Hepatocyte (in vitro differentiated cells): ENCODE results near the gene TTLL9.

ENCODE experiments used
- EZH2 ChIP-seq: fragments of 200-600 bp; sonication (generic); IDR thresholded peaks from 2 replicates; pipeline ENCODE4 v1.6.1; 2016; ENCODE audit warnings: antibody characterized with exemption, mild to moderate bottlenecking, borderline replicate concordance
- TF ChIP-seq, protein P1 (sequence below): fragments of 200-600 bp; sonication (generic); IDR thresholded peaks from 2 replicates; pipeline ENCODE4 v1.5.1; 2016; ENCODE audit warnings: antibody characterized with exemption, mild to moderate bottlenecking; ENCODE audit not compliant: poor library complexity

DNA sequence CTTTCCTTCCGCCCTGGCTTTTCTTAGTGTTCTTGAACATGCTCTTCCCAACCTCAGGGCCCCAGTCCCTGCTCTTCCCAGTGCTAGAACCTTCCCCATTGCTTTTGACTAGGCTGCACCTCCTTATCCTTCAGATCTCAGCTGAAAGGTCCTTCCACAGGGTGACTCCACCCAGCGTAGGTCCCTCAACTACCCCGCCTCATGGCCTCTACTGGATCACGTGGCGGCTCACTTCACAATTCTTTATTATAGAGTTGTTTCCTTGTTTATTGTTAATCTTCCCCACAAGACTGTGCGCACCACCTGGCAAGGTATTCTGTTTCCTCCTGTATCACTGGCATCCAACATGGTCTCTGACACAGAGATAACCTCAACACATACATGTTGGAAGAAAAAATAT is 31.2 kb downstream of the TTLL9 start:
- TF ChIP-seq, protein P1, sequence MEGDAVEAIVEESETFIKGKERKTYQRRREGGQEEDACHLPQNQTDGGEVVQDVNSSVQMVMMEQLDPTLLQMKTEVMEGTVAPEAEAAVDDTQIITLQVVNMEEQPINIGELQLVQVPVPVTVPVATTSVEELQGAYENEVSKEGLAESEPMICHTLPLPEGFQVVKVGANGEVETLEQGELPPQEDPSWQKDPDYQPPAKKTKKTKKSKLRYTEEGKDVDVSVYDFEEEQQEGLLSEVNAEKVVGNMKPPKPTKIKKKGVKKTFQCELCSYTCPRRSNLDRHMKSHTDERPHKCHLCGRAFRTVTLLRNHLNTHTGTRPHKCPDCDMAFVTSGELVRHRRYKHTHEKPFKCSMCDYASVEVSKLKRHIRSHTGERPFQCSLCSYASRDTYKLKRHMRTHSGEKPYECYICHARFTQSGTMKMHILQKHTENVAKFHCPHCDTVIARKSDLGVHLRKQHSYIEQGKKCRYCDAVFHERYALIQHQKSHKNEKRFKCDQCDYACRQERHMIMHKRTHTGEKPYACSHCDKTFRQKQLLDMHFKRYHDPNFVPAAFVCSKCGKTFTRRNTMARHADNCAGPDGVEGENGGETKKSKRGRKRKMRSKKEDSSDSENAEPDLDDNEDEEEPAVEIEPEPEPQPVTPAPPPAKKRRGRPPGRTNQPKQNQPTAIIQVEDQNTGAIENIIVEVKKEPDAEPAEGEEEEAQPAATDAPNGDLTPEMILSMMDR: no peak
- TF ChIP-seq EZH2: no peak
